H9 (cell line): ENCODE results near the gene TSPOAP1. TPM values are rescaled to one million over a fixed set of nuclear protein-coding genes. Genes with fewer than 3 reads are reported as not detected.
A peak's percentile ranks its signal among the peaks of the same experiment; 100 is the strongest.

Experiments
- DNase-seq: peaks from one replicate; pipeline ENCODE4 v3.0.0-alpha.2; 2017
- H2AFZ ChIP-seq: one replicate; pipeline ENCODE4 v1.6.1; 2013; ENCODE audit warnings: mild to moderate bottlenecking, low read length, control low read depth, moderate library complexity
- H2AK5ac ChIP-seq: 2 replicates; pipeline ENCODE4 v1.6.1; 2013; ENCODE audit warnings: low read length, control low read depth, mixed read lengths; ENCODE audit not compliant: insufficient read length
- H2BK120ac ChIP-seq: one replicate; pipeline ENCODE4 v1.6.1; 2013; ENCODE audit warnings: low read depth, mild to moderate bottlenecking, low read length, control low read depth, inconsistent platforms; ENCODE audit not compliant: poor library complexity, severe bottlenecking
- H2BK12ac ChIP-seq: 2 replicates; pipeline ENCODE4 v1.6.1; 2013; ENCODE audit warnings: low read length, control low read depth, mixed read lengths, low read depth; ENCODE audit not compliant: insufficient read length
- H2BK15ac ChIP-seq: 2 replicates; pipeline ENCODE4 v1.6.1; 2013; ENCODE audit warnings: low read depth, low read length, control low read depth
- H2BK20ac ChIP-seq: one replicate; pipeline ENCODE4 v1.6.1; 2013; ENCODE audit warnings: low read depth, mild to moderate bottlenecking, low read length, control low read depth, inconsistent platforms; ENCODE audit not compliant: poor library complexity, severe bottlenecking
- H2BK5ac ChIP-seq: 2 replicates; pipeline ENCODE4 v1.6.1; 2013; ENCODE audit warnings: low read length, control low read depth, mixed read lengths; ENCODE audit not compliant: insufficient read length
- H3K14ac ChIP-seq: 2 replicates; pipeline ENCODE4 v1.6.1; 2013; ENCODE audit warnings: low read length, control low read depth; ENCODE audit not compliant: insufficient read depth
- H3K18ac ChIP-seq: 2 replicates; pipeline ENCODE4 v1.6.1; 2013; ENCODE audit warnings: low read depth, mild to moderate bottlenecking, mixed read lengths, low read length, control low read depth; ENCODE audit not compliant: insufficient read length
- H3K23ac ChIP-seq: 2 replicates; pipeline ENCODE4 v1.6.1; 2013; ENCODE audit warnings: low read length, control low read depth, mixed read lengths, low read depth; ENCODE audit not compliant: insufficient read length
- H3K23me2 ChIP-seq: 2 replicates; pipeline ENCODE4 v1.6.1; 2013; ENCODE audit warnings: low read depth, mild to moderate bottlenecking, mixed read lengths, low read length, control low read depth; ENCODE audit not compliant: insufficient read length, poor library complexity, severe bottlenecking
- H3K27ac ChIP-seq: 2 replicates; pipeline ENCODE4 v1.5.1; 2013; ENCODE audit warnings: low read length, control low read depth, mixed read lengths, low read depth; ENCODE audit not compliant: insufficient read length
- H3K27me3 ChIP-seq: 2 replicates; pipeline ENCODE4 v1.6.1; 2013; ENCODE audit warnings: low read length, control low read depth, inconsistent platforms; ENCODE audit not compliant: insufficient read depth
- H3K4ac ChIP-seq: 2 replicates; pipeline ENCODE4 v1.6.1; 2013; ENCODE audit warnings: low read depth, mild to moderate bottlenecking, control low read depth, inconsistent platforms, low read length, moderate library complexity
- H3K4me1 ChIP-seq: 2 replicates; pipeline ENCODE4 v1.6.1; 2013; ENCODE audit warnings: low read length, control low read depth, inconsistent platforms; ENCODE audit not compliant: insufficient read depth
- H3K4me2 ChIP-seq: 2 replicates; pipeline ENCODE4 v1.6.1; 2013; ENCODE audit warnings: low read length, control low read depth, mixed read lengths; ENCODE audit not compliant: insufficient read length, insufficient read depth
- H3K56ac ChIP-seq: 2 replicates; pipeline ENCODE4 v1.6.1; 2013; ENCODE audit warnings: low read depth, mild to moderate bottlenecking, mixed read lengths, low read length, control low read depth; ENCODE audit not compliant: insufficient read length
- H3K79me1 ChIP-seq: 2 replicates; pipeline ENCODE4 v1.6.1; 2013; ENCODE audit warnings: low read depth, mild to moderate bottlenecking, moderate library complexity, low read length, control low read depth, inconsistent platforms; ENCODE audit not compliant: insufficient read depth, poor library complexity, severe bottlenecking
- H3K79me2 ChIP-seq: 2 replicates; pipeline ENCODE4 v1.6.1; 2013; ENCODE audit warnings: low read length, control low read depth, inconsistent platforms; ENCODE audit not compliant: insufficient read depth
- H3K9ac ChIP-seq: 2 replicates; pipeline ENCODE4 v1.6.1; 2013; ENCODE audit warnings: low read length, control low read depth, mixed read lengths; ENCODE audit not compliant: insufficient read length; ENCODE audit errors: extremely low read depth
- H3K9me3 ChIP-seq: one replicate; pipeline ENCODE4 v1.6.1; 2013; ENCODE audit warnings: low read depth, low read length, inconsistent platforms; ENCODE audit not compliant: control insufficient read depth
- H3T11ph ChIP-seq: one replicate; pipeline ENCODE4 v1.6.1; 2013; ENCODE audit warnings: mild to moderate bottlenecking, low read length, control low read depth, inconsistent platforms
- H4K20me1 ChIP-seq: one replicate; pipeline ENCODE4 v1.6.1; 2013; ENCODE audit not compliant: control insufficient read depth, insufficient read length, insufficient read depth
- H4K5ac ChIP-seq: 2 replicates; pipeline ENCODE4 v1.6.1; 2013; ENCODE audit warnings: low read depth, mild to moderate bottlenecking, mixed read lengths, low read length, control low read depth; ENCODE audit not compliant: insufficient read length
- H4K8ac ChIP-seq: replicated peaks from 2 replicates; pipeline ENCODE4 v1.6.1; 2013; ENCODE audit warnings: low read length, control low read depth, mixed read lengths, low read depth; ENCODE audit not compliant: insufficient read length
- H4K91ac ChIP-seq: 2 replicates; pipeline ENCODE4 v1.6.1; 2013; ENCODE audit warnings: low read depth, mild to moderate bottlenecking, moderate library complexity, mixed read lengths, low read length, control low read depth; ENCODE audit not compliant: insufficient read length
- H3K27ac Mint-ChIP-seq, 3 experiments: 2 replicates in 2 of 3; 3 replicates in 1 of 3; pipeline ENCODE4 v1.8.0; 2020 to 2021; ENCODE audit warnings: mixed read lengths in 3 of 3, mild to moderate bottlenecking in 1 of 3, moderate library complexity in 1 of 3
- H3K27me3 Mint-ChIP-seq: 2 replicates; pipeline ENCODE4 v1.8.0; 2021; ENCODE audit warnings: low read depth, mild to moderate bottlenecking, moderate library complexity, mixed read lengths
- H3K36me3 Mint-ChIP-seq, 3 experiments: 2 replicates in 2 of 3; 3 replicates in 1 of 3; pipeline ENCODE4 v1.8.0; 2020 to 2021; ENCODE audit warnings: low read depth in 3 of 3, mixed read lengths in 3 of 3; ENCODE audit not compliant: insufficient read depth in 1 of 3
- H3K4me1 Mint-ChIP-seq, 2 experiments: 2 replicates each; pipeline ENCODE4 v1.8.0; 2020; ENCODE audit warnings: mixed read lengths in 2 of 2
- H3K4me3 Mint-ChIP-seq, 2 experiments: 2 replicates in 1 of 2; 3 replicates in 1 of 2; pipeline ENCODE4 v1.8.0; 2020 to 2021; ENCODE audit warnings: mild to moderate bottlenecking in 2 of 2, mixed read lengths in 2 of 2, moderate library complexity in 1 of 2
- H3K9me3 Mint-ChIP-seq, 2 experiments: 2 replicates in 1 of 2; 3 replicates in 1 of 2; pipeline ENCODE4 v1.8.0; 2020; ENCODE audit warnings: mild to moderate bottlenecking in 2 of 2, mixed read lengths in 2 of 2, moderate library complexity in 1 of 2
- CTCF ChIP-seq: fragments of 200-600 bp; sonication (generic); conservative IDR thresholded peaks from 3 replicates; pipeline ENCODE4 v1.8.0; 2021; ENCODE audit warnings: antibody characterized with exemption, mild to moderate bottlenecking
- WGBS: extraction: QIAGEN DNeasy Blood & Tissue Kit; methylation state at CpG from one replicate; pipeline ENCODE4 v1.1.7; 2013; ENCODE audit warnings: missing lambda C conversion rate, low lambda C conversion rate, mixed read lengths; ENCODE audit not compliant: insufficient read length; ENCODE audit errors: extremely low coverage; 5-methylcytosine and 5-hydroxymethylcytosine counted together
- total RNA-seq: library from RNA; stranded (reverse); gene quantifications from 2 replicates; pipeline ENCODE4 v1.2.1, GENCODE V29; 2021

Gene TSPOAP1
- total RNA-seq, 1 experiment from 2014 or later = 17.3 TPM

DNA sequence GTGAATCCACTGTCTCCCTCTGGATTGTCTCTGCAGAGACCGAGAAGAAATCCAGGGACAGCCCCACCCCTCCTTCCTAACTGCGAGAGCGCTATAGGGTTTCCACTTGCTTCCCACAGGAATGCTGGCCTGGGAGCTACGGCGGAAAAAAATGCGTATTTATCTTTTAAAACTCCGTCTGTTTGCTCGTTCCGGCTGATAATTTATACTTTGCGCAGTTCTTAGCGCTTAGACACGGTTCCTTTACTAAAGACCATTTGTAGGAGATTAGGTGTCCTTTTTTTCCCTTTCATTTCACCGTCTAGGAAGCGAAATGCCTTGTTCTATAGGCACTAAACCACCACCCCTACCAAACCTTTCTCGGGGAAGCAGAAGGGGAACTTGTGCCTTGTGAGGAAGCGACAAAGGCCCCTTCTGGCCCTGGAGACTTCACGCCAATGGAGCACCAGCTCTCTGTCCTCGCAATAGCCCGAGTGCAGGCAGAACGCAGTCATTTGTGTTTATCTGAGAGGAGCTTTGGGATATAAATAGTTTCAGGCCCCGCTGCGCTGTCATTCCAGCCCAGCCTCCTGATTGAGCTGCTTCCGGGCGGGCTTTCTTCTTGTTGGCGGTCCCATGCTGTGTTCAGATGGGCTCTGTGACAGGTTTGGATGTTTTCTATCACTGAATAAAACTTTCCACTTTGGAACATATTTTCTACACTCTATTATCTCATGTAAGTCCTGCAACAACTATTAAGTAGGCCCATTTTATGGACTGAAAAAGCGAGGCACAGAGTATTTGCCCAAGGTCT lies 24.2 kb upstream of the TSPOAP1 start:
- no peak overlapping the region for H2BK12ac ChIP-seq
- no peaks in the 10 kb centered on the region for H3K9me3 ChIP-seq
- H2BK120ac ChIP-seq = no peak overlapping the region
- peak overlapping the region; percentile 89 for H3K9ac ChIP-seq
- no peak overlapping the region for H2BK5ac ChIP-seq
- peak; percentile 80 for DNase-seq
- peak overlapping the region; percentile 18 for H3K27ac ChIP-seq
- no peak for TF ChIP-seq CTCF
- no peak overlapping the region for H2AK5ac ChIP-seq
- no peak overlapping the region for H2AFZ ChIP-seq
- H3K27ac Mint-ChIP-seq = peak overlapping the region; percentile 91 to 97 (median 96)
- WGBS = no CpG with 5 or more reads among the region's 26 CpGs
- peak overlapping the region; percentile 100 for H3K4me3 Mint-ChIP-seq
- peak overlapping the region; percentile 1 for H3K18ac ChIP-seq
- H3K56ac ChIP-seq = no peak overlapping the region
- no peak overlapping the region for H4K8ac ChIP-seq
- no peak overlapping the region for H4K91ac ChIP-seq
- no peak overlapping the region for H3T11ph ChIP-seq
- H3K79me2 ChIP-seq = peaks cover 5% of the 10 kb centered on the region; the same call in 1 of the 2 replicates
- H3K9me3 Mint-ChIP-seq = no peaks in the 10 kb centered on the region
- H3K23me2 ChIP-seq = peaks cover 10% of the 10 kb centered on the region
- H4K5ac ChIP-seq = no peak overlapping the region
- peaks cover 5% of the 10 kb centered on the region; the same call in 1 of the 2 replicates for H3K27me3 Mint-ChIP-seq
- H3K4me1 Mint-ChIP-seq = peaks cover 12 to 15% of the 10 kb centered on the region in 2 experiments
- peaks cover 19 to 32% (median 29%) of the 10 kb centered on the region in 3 experiments; a peak in 6 of 7 replicates for H3K36me3 Mint-ChIP-seq
- H3K4ac ChIP-seq = no peak overlapping the region
- no peaks in the 10 kb centered on the region for H3K27me3 ChIP-seq
- peaks cover 2% of the 10 kb centered on the region for H3K79me1 ChIP-seq
- H3K14ac ChIP-seq = no peak overlapping the region
- no peak overlapping the region for H2BK15ac ChIP-seq
- H2BK20ac ChIP-seq = no peak overlapping the region
- no peaks in the 10 kb centered on the region for H3K4me1 ChIP-seq
- H4K20me1 ChIP-seq = no peaks in the 10 kb centered on the region
- peak overlapping the region; percentile 99 for H3K4me2 ChIP-seq
- no peak overlapping the region for H3K23ac ChIP-seq
